GM19035 (cell line): ENCODE data around the gene PER1.

Experiments
- ATAC-seq: cut with Tn5 transposase; IDR thresholded peaks from one replicate; pipeline ENCODE4 v1.9.1; 2021; ENCODE audit not compliant: unreplicated experiment

PER1 gene

GRCh38 chr17:8100763-8101162, 51.4 kb downstream of the PER1 start:
- no peak for ATAC-seq

GRCh38 chr17:8100111-8100510, 52.1 kb downstream of the PER1 start:
- ATAC-seq, result no peak

- no peak for ATAC-seq
These were observed 55.7 kb downstream of the PER1 start for GRCh38 chr17:8096541-8096940.

- ATAC-seq, result no peak
These were observed 56.8 kb downstream of the PER1 start for GRCh38 chr17:8095361-8095760.

- no peak for ATAC-seq
These were observed 61.0 kb downstream of the PER1 start for GRCh38 chr17:8091033-8091687.
